HG02623 (cell line): ENCODE results near the gene GATAD2B.
A peak's percentile ranks its signal among the peaks of the same experiment; 100 is the strongest.
"Not testable (repeated sequence)": the region's sequence is repeated elsewhere in the genome, so short reads cannot be mapped to it uniquely, and the experiment has no call there.

ENCODE experiments used
- ATAC-seq: cut with Tn5 transposase; IDR thresholded peaks from one replicate; pipeline ENCODE4 v1.9.1; 2021; ENCODE audit warnings: moderate library complexity; ENCODE audit not compliant: unreplicated experiment

GATAD2B gene

GRCh38 chr1:153783233-153784190 is 139.3 kb downstream of the GATAD2B start:
- ATAC-seq, result peak; percentile 89

GRCh38 chr1:153782648-153783047 is 140.1 kb downstream of the GATAD2B start:
- ATAC-seq, result not testable (repeated sequence)

GRCh38 chr1:153780551-153780950 is 142.2 kb downstream of the GATAD2B start:
- no peak for ATAC-seq

GRCh38 chr1:153779781-153780541 is 142.8 kb downstream of the GATAD2B start:
- no peak for ATAC-seq

GRCh38 chr1:153778824-153779519 is 143.8 kb downstream of the GATAD2B start:
- ATAC-seq, result no peak

GRCh38 chr1:153778051-153778823 is 144.5 kb downstream of the GATAD2B start:
- no peak for ATAC-seq

- no peak for ATAC-seq
Measured at GRCh38 chr1:153777648-153778047, 145.1 kb downstream of the GATAD2B start.

- no peak for ATAC-seq
Measured at GRCh38 chr1:153776845-153777370, 145.9 kb downstream of the GATAD2B start.

GRCh38 chr1:153776352-153776751 is 146.4 kb downstream of the GATAD2B start:
- no peak for ATAC-seq

- ATAC-seq, result no peak
Measured at GRCh38 chr1:153775458-153776327, 147.1 kb downstream of the GATAD2B start.

- no peak for ATAC-seq
Measured at GRCh38 chr1:153774780-153775457, 147.9 kb downstream of the GATAD2B start, which contains the start of gene SLC27A3. TSS of gene SLC27A3 (plus strand) at chr1:153775407. CDS start at chr1:153775498, 91 bp downstream.

- ATAC-seq, result no peak
Measured at GRCh38 chr1:153774026-153774595, 148.7 kb downstream of the GATAD2B start.

- ATAC-seq, result no peak
Measured at GRCh38 chr1:153773096-153773921, 149.5 kb downstream of the GATAD2B start.

GRCh38 chr1:153771841-153772593 is 150.8 kb downstream of the GATAD2B start:
- no peak for ATAC-seq

- no peak for ATAC-seq
Measured at GRCh38 chr1:153771261-153771660, 151.5 kb downstream of the GATAD2B start.

GRCh38 chr1:153770797-153771196 is 152.0 kb downstream of the GATAD2B start:
- no peak for ATAC-seq

GRCh38 chr1:153769221-153769620 is 153.6 kb downstream of the GATAD2B start:
- ATAC-seq, result no peak
